Activated T-helper 1 cell treated with anti-CD3 and anti-CD28 coated beads, Interleukin-12 subunit alpha, Interleukin-12 subunit beta, Interleukin-2, Interleukin-4 antibody, amounts not matched to agents 30 ng/mL and 10 ng/mL and 1 ng/mL, durations not matched to agents 14 hours and 24 hours and 36 hours (primary cell): ENCODE measurements around the gene R3HDM2. TPM values are rescaled to one million over a fixed set of nuclear protein-coding genes. Genes with fewer than 3 reads are reported as not detected.

Experiments used
- DNase-seq: peaks from one replicate; pipeline ENCODE4 v3.0.0; 2021; ENCODE audit warnings: low spot score
- H3K27ac Mint-ChIP-seq: one replicate; pipeline ENCODE4 v1.8.0; 2021; ENCODE audit warnings: mild to moderate bottlenecking, mixed read lengths
- H3K27me3 Mint-ChIP-seq: one replicate; pipeline ENCODE4 v1.8.0; 2022; ENCODE audit warnings: mild to moderate bottlenecking, moderate library complexity, mixed read lengths; ENCODE audit not compliant: insufficient read depth
- H3K36me3 Mint-ChIP-seq: one replicate; pipeline ENCODE4 v1.8.0; 2021; ENCODE audit warnings: low read depth, mixed read lengths
- H3K4me1 Mint-ChIP-seq: one replicate; pipeline ENCODE4 v1.8.0; 2021; ENCODE audit warnings: low read depth, mixed read lengths
- H3K4me3 Mint-ChIP-seq: one replicate; pipeline ENCODE4 v1.8.0; 2021; ENCODE audit warnings: mild to moderate bottlenecking, moderate library complexity, mixed read lengths
- H3K9me3 Mint-ChIP-seq: one replicate; pipeline ENCODE4 v1.8.0; 2021; ENCODE audit warnings: mixed read lengths
- intact Hi-C: fragments of 100-400 bp; cut with micrococcal nuclease; formaldehyde crosslinking; loops from one replicate; pipeline ENCODE4 v1.15.1; 2024
- total RNA-seq: library from RNA; stranded (reverse); gene quantifications from 2 replicates; pipeline ENCODE4 v1.2.3, GENCODE V29; 2022

Gene R3HDM2
- total RNA-seq, 1 donor from 2014 or later = 44.6 TPM

- H3K4me1 Mint-ChIP-seq = no peaks in the 10 kb centered on the region
- no peak for DNase-seq
- H3K4me3 Mint-ChIP-seq = no peak overlapping the region
- no peaks in the 10 kb centered on the region for H3K27me3 Mint-ChIP-seq
- H3K27ac Mint-ChIP-seq = no peak overlapping the region
- no peaks in the 10 kb centered on the region for H3K9me3 Mint-ChIP-seq
- intact Hi-C loops = no loop called here
- H3K36me3 Mint-ChIP-seq = peaks cover 25% of the 10 kb centered on the region
Observed at GRCh38 chr12:57389033-57389432, 41.8 kb downstream of the R3HDM2 start.

- no peak for DNase-seq
- intact Hi-C loops = no loop called here
- no peaks in the 10 kb centered on the region for H3K4me1 Mint-ChIP-seq
- no peaks in the 10 kb centered on the region for H3K9me3 Mint-ChIP-seq
- H3K27ac Mint-ChIP-seq = no peak overlapping the region
- H3K36me3 Mint-ChIP-seq = peaks cover 22% of the 10 kb centered on the region
- no peak overlapping the region for H3K4me3 Mint-ChIP-seq
- no peaks in the 10 kb centered on the region for H3K27me3 Mint-ChIP-seq
Observed at GRCh38 chr12:57388425-57388824, 42.4 kb downstream of the R3HDM2 start.

DNA sequence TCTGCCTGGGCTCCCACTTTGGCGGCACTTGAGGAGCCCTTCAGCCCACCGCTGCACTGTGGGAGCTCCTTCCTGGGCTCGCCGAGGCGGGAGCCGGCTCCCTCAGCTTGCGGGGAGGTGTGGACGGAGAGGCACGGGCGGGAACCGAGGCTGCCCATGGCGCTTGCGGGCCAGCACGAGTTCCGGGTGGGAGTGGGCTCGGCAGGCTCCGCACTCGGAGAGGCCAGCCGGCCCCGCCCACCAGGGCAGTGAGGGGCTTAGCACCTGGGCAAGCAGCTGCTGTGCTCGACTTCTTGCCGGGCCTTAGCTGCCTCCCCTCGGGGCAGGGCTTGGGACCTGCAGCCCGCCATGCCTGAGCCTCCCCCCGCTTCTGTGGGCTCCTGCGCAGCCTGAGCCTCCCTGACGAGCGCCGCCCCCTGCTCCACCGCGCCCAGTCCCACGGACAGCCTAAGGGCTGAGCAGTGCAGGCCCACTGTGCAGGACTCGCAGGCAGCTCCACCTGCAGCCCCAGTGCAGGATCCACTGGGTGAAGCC, 44.6 kb downstream of the R3HDM2 start:
- no peak for DNase-seq
- H3K4me3 Mint-ChIP-seq = no peak overlapping the region
- no peaks in the 10 kb centered on the region for H3K9me3 Mint-ChIP-seq
- peaks cover 17% of the 10 kb centered on the region for H3K36me3 Mint-ChIP-seq
- no peaks in the 10 kb centered on the region for H3K4me1 Mint-ChIP-seq
- H3K27ac Mint-ChIP-seq = no peak overlapping the region
- intact Hi-C loops = no loop called here
- no peaks in the 10 kb centered on the region for H3K27me3 Mint-ChIP-seq

DNA sequence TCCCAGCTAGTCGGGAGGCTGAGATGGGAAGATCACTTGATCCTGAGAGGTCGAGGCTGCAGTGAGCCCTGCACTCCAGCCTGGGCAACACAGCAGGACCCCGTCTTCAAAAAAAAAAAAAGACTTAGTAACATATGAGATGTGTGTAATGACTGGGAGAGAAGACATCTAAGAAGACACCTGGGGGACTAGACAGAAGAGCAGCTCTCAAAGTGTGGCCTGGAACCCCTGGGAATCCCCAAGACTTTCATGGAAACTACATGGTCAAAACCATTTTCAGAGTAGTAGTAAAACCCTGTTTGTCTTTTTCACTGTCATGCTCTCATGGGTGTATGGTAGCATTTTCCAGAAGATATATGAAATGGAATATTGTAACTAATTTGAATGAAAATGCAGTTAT, 45.3 kb downstream of the R3HDM2 start:
- Mint-ChIP-seq H3K4me1 (no peaks in the 10 kb centered on the region), H3K36me3 (peaks cover 18% of the 10 kb centered on the region), H3K27ac (no peak overlapping the region), H3K9me3 (no peaks in the 10 kb centered on the region), H3K27me3 (no peaks in the 10 kb centered on the region), H3K4me3 (no peak overlapping the region)
- intact Hi-C loops = no loop called here
- DNase-seq = no peak

GRCh38 chr12:57384478-57384877, 46.4 kb downstream of the R3HDM2 start:
- no peaks in the 10 kb centered on the region for H3K9me3 Mint-ChIP-seq

GRCh38 chr12:57381693-57382220, 49.1 kb downstream of the R3HDM2 start:
- H3K4me1 Mint-ChIP-seq = no peaks in the 10 kb centered on the region
- intact Hi-C loops = no loop called here
- H3K9me3 Mint-ChIP-seq = no peaks in the 10 kb centered on the region
- peaks cover 18% of the 10 kb centered on the region for H3K36me3 Mint-ChIP-seq
- no peak for DNase-seq
- H3K27me3 Mint-ChIP-seq = no peaks in the 10 kb centered on the region
- no peak overlapping the region for H3K4me3 Mint-ChIP-seq
- H3K27ac Mint-ChIP-seq = no peak overlapping the region

More at GRCh38 chr12:57384478-57384877, 46.4 kb downstream of the R3HDM2 start:
- H3K36me3 Mint-ChIP-seq = peaks cover 17% of the 10 kb centered on the region
- H3K27ac Mint-ChIP-seq = no peak overlapping the region
- H3K27me3 Mint-ChIP-seq = no peaks in the 10 kb centered on the region
- DNase-seq = no peak
- intact Hi-C loops = no loop called here
- H3K4me3 Mint-ChIP-seq = no peak overlapping the region
- H3K4me1 Mint-ChIP-seq = no peaks in the 10 kb centered on the region

GRCh38 chr12:57380300-57380699, 50.5 kb downstream of the R3HDM2 start:
- intact Hi-C loops = no loop called here
- Mint-ChIP-seq H3K27me3 (no peaks in the 10 kb centered on the region), H3K4me1 (no peaks in the 10 kb centered on the region), H3K9me3 (no peaks in the 10 kb centered on the region), H3K4me3 (no peak overlapping the region), H3K27ac (no peak overlapping the region), H3K36me3 (peaks cover 18% of the 10 kb centered on the region)
- DNase-seq = no peak

- no peak overlapping the region for H3K4me3 Mint-ChIP-seq
- peaks cover 20% of the 10 kb centered on the region for H3K36me3 Mint-ChIP-seq
- no peak for DNase-seq
- H3K4me1 Mint-ChIP-seq = no peaks in the 10 kb centered on the region
- no peak overlapping the region for H3K27ac Mint-ChIP-seq
- intact Hi-C loops = no loop called here
- no peaks in the 10 kb centered on the region for H3K27me3 Mint-ChIP-seq
- H3K9me3 Mint-ChIP-seq = no peaks in the 10 kb centered on the region
Observed at GRCh38 chr12:57377103-57377840, 53.6 kb downstream of the R3HDM2 start.

DNA sequence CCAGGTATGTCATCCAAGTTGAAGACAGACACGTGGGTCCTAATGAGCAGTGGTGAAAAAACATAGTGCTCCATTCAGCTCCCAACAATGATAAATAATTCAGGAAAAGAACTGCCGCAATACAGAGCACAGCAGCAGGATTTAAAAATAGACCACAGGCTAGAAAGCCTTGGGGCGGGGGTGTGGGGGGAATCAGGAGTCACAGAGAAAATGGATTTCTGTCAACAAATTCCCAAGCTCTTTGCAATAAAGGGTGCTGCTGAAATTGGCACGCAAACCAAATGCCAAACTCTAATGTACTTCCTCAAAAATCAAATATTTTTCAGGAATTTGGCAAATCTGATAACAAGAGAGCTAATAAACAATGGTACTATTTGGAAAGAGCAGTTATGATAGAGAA, 58.6 kb downstream of the R3HDM2 start:
- peaks cover 19% of the 10 kb centered on the region for H3K36me3 Mint-ChIP-seq
- H3K27me3 Mint-ChIP-seq = no peaks in the 10 kb centered on the region
- DNase-seq = no peak
- no peaks in the 10 kb centered on the region for H3K4me1 Mint-ChIP-seq
- H3K4me3 Mint-ChIP-seq = no peak overlapping the region
- no peaks in the 10 kb centered on the region for H3K9me3 Mint-ChIP-seq
- intact Hi-C loops = no loop called here
- no peak overlapping the region for H3K27ac Mint-ChIP-seq

- Mint-ChIP-seq H3K4me1 (no peaks in the 10 kb centered on the region), H3K4me3 (no peak overlapping the region), H3K27ac (no peak overlapping the region), H3K27me3 (no peaks in the 10 kb centered on the region), H3K9me3 (peaks cover 7% of the 10 kb centered on the region), H3K36me3 (peaks cover 23% of the 10 kb centered on the region)
- no peak for DNase-seq
- intact Hi-C loops = no loop called here
Observed at GRCh38 chr12:57370696-57371095, 60.1 kb downstream of the R3HDM2 start.

- Mint-ChIP-seq H3K27me3 (no peaks in the 10 kb centered on the region), H3K36me3 (peaks cover 19% of the 10 kb centered on the region), H3K4me3 (no peak overlapping the region), H3K9me3 (peaks cover 7% of the 10 kb centered on the region), H3K27ac (no peak overlapping the region), H3K4me1 (no peaks in the 10 kb centered on the region)
- intact Hi-C loops = no loop called here
- DNase-seq = no peak
Observed at GRCh38 chr12:57370072-57370471, 60.8 kb downstream of the R3HDM2 start.

GRCh38 chr12:57369202-57369601, 61.6 kb downstream of the R3HDM2 start:
- peaks cover 19% of the 10 kb centered on the region for H3K36me3 Mint-ChIP-seq
- no peaks in the 10 kb centered on the region for H3K27me3 Mint-ChIP-seq
- H3K4me3 Mint-ChIP-seq = no peak overlapping the region
- DNase-seq = no peak
- peaks cover 7% of the 10 kb centered on the region for H3K9me3 Mint-ChIP-seq
- intact Hi-C loops = no loop called here
- H3K4me1 Mint-ChIP-seq = no peaks in the 10 kb centered on the region
- no peak overlapping the region for H3K27ac Mint-ChIP-seq

- Mint-ChIP-seq H3K36me3 (peaks cover 19% of the 10 kb centered on the region), H3K27ac (no peak overlapping the region), H3K4me1 (no peaks in the 10 kb centered on the region), H3K27me3 (no peaks in the 10 kb centered on the region), H3K4me3 (no peak overlapping the region), H3K9me3 (peaks cover 7% of the 10 kb centered on the region)
- intact Hi-C loops = no loop called here
- no peak for DNase-seq
Observed at GRCh38 chr12:57368349-57369095, 62.3 kb downstream of the R3HDM2 start.
